OCI-LY1 (cell line): ENCODE data around the gene MAP4.

Source experiments
- H2AFZ ChIP-seq: fragments of 200-600 bp; sonication (generic), shearing (Covaris generic); 2 replicates; pipeline ENCODE4 v1.6.0; 2014; ENCODE audit warnings: antibody characterized with exemption, mild to moderate bottlenecking, low read length
- H3F3A ChIP-seq: fragments of 200-600 bp; sonication (generic), shearing (Covaris generic); 2 replicates; pipeline ENCODE4 v1.6.0; 2014; ENCODE audit warnings: mild to moderate bottlenecking, antibody characterized with exemption, low read length, moderate library complexity; ENCODE audit not compliant: insufficient read depth
- H3K27ac ChIP-seq: fragments of 200-600 bp; sonication (generic); 2 replicates; pipeline ENCODE4 v1.5.1; 2014; ENCODE audit warnings: low read length, mixed run types, mild to moderate bottlenecking, low read depth; ENCODE audit not compliant: poor library complexity, severe bottlenecking
- H3K27me3 ChIP-seq: fragments of 200-600 bp; sonication (generic); 2 replicates; pipeline ENCODE4 v1.6.0; 2014; ENCODE audit warnings: antibody characterized with exemption, mild to moderate bottlenecking, low read length, moderate library complexity; ENCODE audit not compliant: insufficient read depth
- H3K36me3 ChIP-seq: fragments of 200-600 bp; sonication (generic); 2 replicates; pipeline ENCODE4 v1.6.1; 2014; ENCODE audit warnings: mild to moderate bottlenecking, antibody characterized with exemption, low read length, moderate library complexity, mixed read lengths; ENCODE audit not compliant: insufficient read depth
- H3K4me1 ChIP-seq: fragments of 200-600 bp; sonication (generic); 2 replicates; pipeline ENCODE4 v1.5.1; 2014; ENCODE audit warnings: mild to moderate bottlenecking, low read length, moderate library complexity; ENCODE audit not compliant: insufficient read depth, severe bottlenecking
- H3K4me2 ChIP-seq: fragments of 200-600 bp; sonication (generic), shearing (Covaris generic); 2 replicates; pipeline ENCODE4 v1.6.1; 2014; ENCODE audit warnings: low read length
- H3K4me3 ChIP-seq: fragments of 200-600 bp; sonication (generic); 2 replicates; pipeline ENCODE4 v1.5.1; 2014; ENCODE audit warnings: low read length, low read depth, mild to moderate bottlenecking, mixed read lengths; ENCODE audit not compliant: poor library complexity, severe bottlenecking
- H3K79me2 ChIP-seq: fragments of 200-600 bp; shearing (Covaris generic); 2 replicates; pipeline ENCODE4 v1.6.1; 2016; ENCODE audit warnings: mixed run types, low read length, mixed read lengths; ENCODE audit not compliant: insufficient read depth
- H3K9ac ChIP-seq: fragments of 200-600 bp; sonication (generic), shearing (Covaris generic); 2 replicates; pipeline ENCODE4 v1.6.1; 2014; ENCODE audit warnings: mild to moderate bottlenecking, low read length, mixed read lengths
- H3K9me2 ChIP-seq: fragments of 200-600 bp; sonication (generic), shearing (Covaris generic); 2 replicates; pipeline ENCODE4 v1.6.1; 2014; ENCODE audit warnings: low read depth, mild to moderate bottlenecking, low read length, mixed read lengths
- H3K9me3 ChIP-seq: fragments of 200-600 bp; shearing (Covaris generic); 2 replicates; pipeline ENCODE4 v1.6.1; 2014; ENCODE audit warnings: low read length, mixed read lengths
- H4K20me1 ChIP-seq: fragments of 200-600 bp; sonication (generic), shearing (Covaris generic); 2 replicates; pipeline ENCODE4 v1.6.0; 2016; ENCODE audit warnings: mild to moderate bottlenecking, low read length; ENCODE audit not compliant: insufficient read depth
- EZH2 ChIP-seq: fragments of 200-600 bp; sonication (generic), shearing (Covaris generic); IDR thresholded peaks from 2 replicates; pipeline ENCODE4 v1.8.0; 2017; ENCODE audit warnings: borderline replicate concordance, mixed run types, mild to moderate bottlenecking, antibody characterized with exemption, low read length, moderate library complexity, mixed read lengths
- TF ChIP-seq, protein P1 (sequence below): fragments of 200-600 bp; sonication (generic), shearing (Covaris generic); IDR thresholded peaks from 2 replicates; pipeline ENCODE4 v1.5.1; 2017; ENCODE audit warnings: mild to moderate bottlenecking, antibody characterized with exemption, low read length, moderate library complexity, mixed read lengths

The MAP4 gene

DNA sequence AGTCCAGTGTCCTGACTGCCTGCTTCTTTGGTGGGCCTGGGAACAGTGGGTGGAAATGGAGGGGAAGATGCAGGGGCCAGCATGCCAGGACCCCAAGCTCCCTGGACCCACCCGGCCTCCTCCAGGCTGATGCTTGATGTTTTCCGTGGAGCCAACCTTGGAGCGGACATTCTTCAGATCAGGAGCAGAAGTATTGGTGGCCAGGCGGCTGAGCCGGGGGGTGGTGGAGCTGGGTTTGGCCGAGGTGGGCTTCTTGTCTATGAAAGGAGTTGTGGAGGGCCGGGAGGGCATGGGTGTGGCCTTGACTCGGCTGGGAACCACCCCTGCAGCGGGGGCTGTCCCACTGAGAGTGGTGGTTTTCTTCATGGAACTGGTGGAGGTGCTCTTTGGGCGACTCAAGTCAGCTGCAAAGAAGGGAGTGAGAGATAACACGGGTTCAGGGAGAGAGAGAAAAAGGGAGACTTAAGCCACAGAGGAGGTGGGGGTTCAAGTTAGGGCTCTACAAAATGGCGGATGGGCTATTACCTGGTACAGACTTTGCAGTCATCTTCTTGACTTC, 145.4 kb downstream of the MAP4 start:
- Histone ChIP-seq H3K36me3 (peaks cover 61% of the 10 kb centered on the region), H3K9me2 (no peaks in the 10 kb centered on the region), H3K27ac (no peak overlapping the region), H3K27me3 (no peaks in the 10 kb centered on the region), H3K4me2 (no peak overlapping the region), H3K9ac (no peak overlapping the region), H3K4me1 (no peaks in the 10 kb centered on the region), H3K79me2 (no peaks in the 10 kb centered on the region), H3F3A (no peaks in the 10 kb centered on the region), H3K4me3 (no peak overlapping the region), H3K9me3 (no peaks in the 10 kb centered on the region), H2AFZ (no peak overlapping the region), H4K20me1 (no peaks in the 10 kb centered on the region)
- TF ChIP-seq EZH2 = no peak
- TF ChIP-seq, protein P1, sequence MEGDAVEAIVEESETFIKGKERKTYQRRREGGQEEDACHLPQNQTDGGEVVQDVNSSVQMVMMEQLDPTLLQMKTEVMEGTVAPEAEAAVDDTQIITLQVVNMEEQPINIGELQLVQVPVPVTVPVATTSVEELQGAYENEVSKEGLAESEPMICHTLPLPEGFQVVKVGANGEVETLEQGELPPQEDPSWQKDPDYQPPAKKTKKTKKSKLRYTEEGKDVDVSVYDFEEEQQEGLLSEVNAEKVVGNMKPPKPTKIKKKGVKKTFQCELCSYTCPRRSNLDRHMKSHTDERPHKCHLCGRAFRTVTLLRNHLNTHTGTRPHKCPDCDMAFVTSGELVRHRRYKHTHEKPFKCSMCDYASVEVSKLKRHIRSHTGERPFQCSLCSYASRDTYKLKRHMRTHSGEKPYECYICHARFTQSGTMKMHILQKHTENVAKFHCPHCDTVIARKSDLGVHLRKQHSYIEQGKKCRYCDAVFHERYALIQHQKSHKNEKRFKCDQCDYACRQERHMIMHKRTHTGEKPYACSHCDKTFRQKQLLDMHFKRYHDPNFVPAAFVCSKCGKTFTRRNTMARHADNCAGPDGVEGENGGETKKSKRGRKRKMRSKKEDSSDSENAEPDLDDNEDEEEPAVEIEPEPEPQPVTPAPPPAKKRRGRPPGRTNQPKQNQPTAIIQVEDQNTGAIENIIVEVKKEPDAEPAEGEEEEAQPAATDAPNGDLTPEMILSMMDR = no peak

GRCh38 chr3:47870156-47870555, 146.1 kb downstream of the MAP4 start:
- TF ChIP-seq, protein P1 = no peak
- TF ChIP-seq EZH2 = no peak

GRCh38 chr3:47868306-47868705, 147.9 kb downstream of the MAP4 start:
- H3K4me3 ChIP-seq = no peak overlapping the region
- TF ChIP-seq EZH2 = no peak
- TF ChIP-seq, protein P1 = no peak
- no peaks in the 10 kb centered on the region for H3K27me3 ChIP-seq
- peaks cover 65% of the 10 kb centered on the region for H3K36me3 ChIP-seq
- no peaks in the 10 kb centered on the region for H3F3A ChIP-seq
- no peaks in the 10 kb centered on the region for H4K20me1 ChIP-seq
- H3K9me2 ChIP-seq = no peaks in the 10 kb centered on the region
- no peaks in the 10 kb centered on the region for H3K79me2 ChIP-seq
- H3K4me1 ChIP-seq = no peaks in the 10 kb centered on the region
- no peak overlapping the region for H3K27ac ChIP-seq
- no peak overlapping the region for H3K4me2 ChIP-seq
- no peak overlapping the region for H3K9ac ChIP-seq
- no peaks in the 10 kb centered on the region for H3K9me3 ChIP-seq
- no peak overlapping the region for H2AFZ ChIP-seq

More at GRCh38 chr3:47870156-47870555, 146.1 kb downstream of the MAP4 start:
- Histone ChIP-seq H3K9ac (no peak overlapping the region), H2AFZ (no peak overlapping the region), H3K4me1 (no peaks in the 10 kb centered on the region), H3K36me3 (peaks cover 67% of the 10 kb centered on the region), H3K27ac (no peak overlapping the region), H4K20me1 (no peaks in the 10 kb centered on the region), H3K4me3 (no peak overlapping the region), H3K27me3 (no peaks in the 10 kb centered on the region), H3K4me2 (no peak overlapping the region), H3K9me3 (no peaks in the 10 kb centered on the region), H3K79me2 (no peaks in the 10 kb centered on the region), H3F3A (no peaks in the 10 kb centered on the region), H3K9me2 (no peaks in the 10 kb centered on the region)
